ENCODE results near the gene NR3C2. TPM values are rescaled to one million over a fixed set of nuclear protein-coding genes. Genes with fewer than 3 reads are reported as not detected.
A peak's percentile ranks its signal among the peaks of the same experiment; 100 is the strongest.

NR3C2 gene
- total RNA-seq, 1 donor from 2014 or later = 35.4 TPM

GRCh38 chr4:148048598-148048997 lies 393.6 kb downstream of the NR3C2 start:
- DNase-seq = peak; percentile 65

GRCh38 chr4:148044912-148045352 lies 397.3 kb downstream of the NR3C2 start:
- DNase-seq = no peak

DNA sequence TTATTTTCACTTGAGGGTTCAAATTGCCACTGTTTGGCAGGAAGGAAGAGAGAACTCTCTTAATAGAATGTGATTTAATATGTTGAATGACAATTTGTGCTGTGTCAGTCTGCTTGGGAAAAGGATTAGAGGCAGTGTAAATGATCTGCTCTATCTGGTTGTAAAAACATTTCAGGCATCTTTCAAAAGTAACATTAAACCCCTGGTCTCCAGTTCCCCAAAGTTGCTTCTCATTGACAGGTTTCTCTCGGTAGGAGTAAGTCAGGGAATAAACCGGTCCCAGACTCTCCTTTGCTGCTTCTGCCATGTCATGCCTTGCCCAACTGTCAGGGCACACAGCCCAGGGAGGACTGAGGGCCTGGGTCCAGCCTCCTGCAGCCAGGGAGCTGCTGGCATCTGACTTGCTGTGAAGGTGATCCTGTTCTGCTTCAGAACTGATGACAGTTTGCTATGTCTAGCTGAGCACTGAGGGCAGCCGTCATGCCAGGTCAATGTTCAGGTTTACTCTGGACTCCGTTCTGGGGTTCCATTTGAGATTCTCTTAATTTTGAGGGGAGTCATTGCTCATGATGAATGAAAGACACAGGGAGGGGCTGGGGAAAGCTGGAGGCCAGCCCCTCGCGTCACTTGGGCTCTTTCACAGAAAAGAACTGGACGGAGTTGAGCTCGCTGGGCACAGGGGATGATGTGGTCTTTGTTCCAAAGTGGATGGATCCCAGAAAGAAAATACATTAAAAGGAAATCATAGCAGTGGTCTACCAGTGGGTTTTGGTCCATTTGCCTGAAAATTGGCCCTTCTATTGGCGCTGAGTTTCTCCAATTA lies 397.9 kb downstream of the NR3C2 start:
- no peak for DNase-seq

GRCh38 chr4:148041606-148042329 lies 400.4 kb downstream of the NR3C2 start:
- DNase-seq = no peak

- no peak for DNase-seq
Measured at GRCh38 chr4:148034813-148035212, 407.4 kb downstream of the NR3C2 start.

DNA sequence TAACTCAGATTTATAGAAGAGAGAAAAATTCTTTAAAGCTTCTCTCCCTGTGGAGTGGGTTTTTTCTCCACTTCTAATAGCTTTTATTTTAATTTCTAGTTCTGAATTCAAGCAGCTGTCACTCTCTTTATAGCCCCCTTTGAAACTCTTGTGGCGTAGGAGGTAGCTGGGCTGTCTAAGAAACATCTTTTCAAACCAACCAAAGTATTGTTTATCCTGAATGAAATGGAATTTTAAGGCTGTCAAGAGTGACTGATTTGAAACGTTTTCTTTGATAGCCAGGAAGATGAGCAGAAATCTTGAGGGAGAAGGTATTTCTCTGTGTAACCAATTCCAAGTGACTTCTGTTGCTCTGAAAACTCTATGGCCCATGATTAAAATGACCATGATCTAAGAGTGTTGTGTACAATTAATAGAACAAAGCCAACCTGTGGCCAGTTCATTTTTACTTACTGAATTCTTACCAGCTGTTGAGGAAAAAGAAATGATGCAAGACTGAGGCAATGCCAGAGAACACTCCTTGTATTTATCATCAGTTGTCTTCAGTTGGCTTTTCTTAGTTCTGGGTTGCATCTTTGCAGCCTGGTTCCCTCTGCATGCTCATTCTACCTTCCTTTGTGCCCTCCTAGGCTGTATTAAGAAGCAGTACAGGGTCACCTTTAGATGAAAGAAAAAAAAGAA lies 411.9 kb downstream of the NR3C2 start:
- DNase-seq = no peak

- DNase-seq = no peak
Measured at GRCh38 chr4:148029781-148030180, 412.4 kb downstream of the NR3C2 start.

All from tongue (tissue), 2 donors.